SK-N-SH (cell line): ENCODE measurements around the gene AGAP1. TPM values are rescaled to one million over a fixed set of nuclear protein-coding genes. Genes with fewer than 3 reads are reported as not detected.
A peak's percentile ranks its signal among the peaks of the same experiment; 100 is the strongest.

ENCODE experiments used
- CTCF ChIA-PET: fragments of 300-600, 350-600 bp; formaldehyde crosslinking; extraction: SDS; loops from one replicate; lab custom pipeline; 2021; lab: Yijun Ruan, JAX
- POLR2A ChIA-PET: fragments of 350-600 bp; sonication (Branson Sonifier 250); formaldehyde crosslinking; extraction: SDS; loops from one replicate; lab custom pipeline; 2020; ENCODE audit warnings: antibody characterized with exemption, inconsistent platforms; lab: Yijun Ruan, JAX
- DNase-seq: peaks from one replicate; pipeline ENCODE4 v3.0.0; 2012
- H2AFZ ChIP-seq: fragments of 200-600 bp; sonication (generic); 2 replicates; pipeline ENCODE4 v1.8.1; 2016; ENCODE audit warnings: antibody characterized with exemption, mild to moderate bottlenecking, low read depth
- H3F3A ChIP-seq: fragments of 200-600 bp; sonication (generic); replicated peaks from 2 replicates; pipeline ENCODE3; 2016; ENCODE audit warnings: antibody characterized with exemption, mild to moderate bottlenecking; ENCODE audit not compliant: insufficient read depth
- H3K27ac ChIP-seq, 2 experiments: fragments of 200-500 bp in 1 of 2; fragments of 200-600 bp in 1 of 2; sonication (Bioruptor generic) in 1 of 2; sonication (generic), shearing (Covaris generic) in 1 of 2; 2 replicates each; pipeline versions ENCODE4 v1.5.1 to v1.6.1; 2014 to 2016; ENCODE audit warnings: low read depth in 2 of 2, inconsistent platforms in 1 of 2, low read length in 1 of 2, mild to moderate bottlenecking in 1 of 2, mixed read lengths in 1 of 2
- H3K27me3 ChIP-seq: fragments of 200-600 bp; sonication (generic), shearing (Covaris generic); 2 replicates; pipeline ENCODE4 v1.6.1; 2016; ENCODE audit warnings: mixed run types; ENCODE audit not compliant: insufficient read depth
- H3K36me3 ChIP-seq, 2 experiments: fragments of 200-500 bp in 1 of 2; fragments of 200-600 bp in 1 of 2; sonication (Bioruptor generic) in 1 of 2; sonication (generic) in 1 of 2; replicated peaks in 1 of 2; 2 replicates each; pipeline versions ENCODE3 to v1.5.1; 2014 to 2016; ENCODE audit warnings: low read length in 1 of 2, mild to moderate bottlenecking in 1 of 2; ENCODE audit not compliant: insufficient read depth in 2 of 2, control insufficient read depth in 1 of 2
- H3K4me1 ChIP-seq, 2 experiments: fragments of 200-500 bp in 1 of 2; fragments of 200-600 bp in 1 of 2; sonication (Bioruptor generic) in 1 of 2; sonication (generic), shearing (Covaris generic) in 1 of 2; 2 replicates each; pipeline versions ENCODE4 v1.5.1 to v1.6.1; 2014 to 2016; ENCODE audit warnings: low read depth in 1 of 2, low read length in 1 of 2, mixed run types in 1 of 2; ENCODE audit not compliant: insufficient read depth in 2 of 2, control insufficient read depth in 1 of 2
- H3K4me2 ChIP-seq: fragments of 200-600 bp; sonication (generic), shearing (Covaris generic); 2 replicates; pipeline ENCODE4 v1.6.1; 2017; ENCODE audit warnings: mixed run types
- H3K4me3 ChIP-seq, 2 experiments: fragments of 200-500 bp in 1 of 2; fragments of 200-600 bp in 1 of 2; sonication (Bioruptor generic) in 1 of 2; sonication (generic), shearing (Covaris generic) in 1 of 2; 2 replicates each; pipeline versions ENCODE4 v1.5.1 to v1.8.1; 2014 to 2016; ENCODE audit warnings: low read depth in 2 of 2, inconsistent platforms in 1 of 2, low read length in 1 of 2, mild to moderate bottlenecking in 1 of 2, mixed read lengths in 1 of 2, moderate library complexity in 1 of 2
- H3K79me2 ChIP-seq: fragments of 200-600 bp; sonication (generic); 2 replicates; pipeline ENCODE4 v1.8.1; 2017; ENCODE audit warnings: mild to moderate bottlenecking; ENCODE audit not compliant: insufficient read depth
- H3K9ac ChIP-seq: fragments of 200-600 bp; sonication (generic); 2 replicates; pipeline ENCODE4 v1.6.1; 2017; ENCODE audit warnings: mixed run types
- H3K9me2 ChIP-seq: fragments of 200-600 bp; sonication (generic); 2 replicates; pipeline ENCODE4 v1.6.1; 2017; ENCODE audit warnings: mixed run types
- H3K9me3 ChIP-seq: fragments of 200-600 bp; sonication (generic); 2 replicates; pipeline ENCODE4 v1.6.1; 2017; ENCODE audit warnings: mixed run types, mild to moderate bottlenecking, moderate library complexity
- H4K20me1 ChIP-seq: fragments of 200-600 bp; sonication (generic); 2 replicates; pipeline ENCODE4 v1.6.1; 2017; ENCODE audit warnings: mild to moderate bottlenecking, mixed run types; ENCODE audit not compliant: insufficient read depth
- ELF1 ChIP-seq: IDR thresholded peaks from 2 replicates; pipeline ENCODE4 v1.4.0; 2012
- EP300 ChIP-seq, 2 experiments: IDR thresholded peaks; 2 replicates each; pipeline versions ENCODE4 v1.4.0 to v1.6.1; 2012; ENCODE audit warnings: borderline replicate concordance in 1 of 2, low read depth in 1 of 2, low read length in 1 of 2
- FOSL2 ChIP-seq: IDR thresholded peaks from 2 replicates; pipeline ENCODE4 v1.4.0; 2012; ENCODE audit warnings: low read depth, mild to moderate bottlenecking, moderate library complexity, borderline replicate concordance
- FOXJ3 ChIP-seq: sonication (generic); formaldehyde crosslinking; IDR thresholded peaks from 2 replicates; pipeline ENCODE4 v1.5.1; 2020; ENCODE audit warnings: mild to moderate bottlenecking, missing genetic modification reagents
- FOXM1 ChIP-seq: IDR thresholded peaks from 2 replicates; pipeline ENCODE4 v1.4.0; 2012; ENCODE audit warnings: low read depth, mild to moderate bottlenecking
- GABPA ChIP-seq: IDR thresholded peaks from 2 replicates; pipeline ENCODE4 v1.4.0; 2012; ENCODE audit warnings: low read depth, mild to moderate bottlenecking
- GATA2 ChIP-seq: sonication (generic); formaldehyde crosslinking; IDR thresholded peaks from 2 replicates; pipeline ENCODE4 v1.5.0; 2020; ENCODE audit warnings: mild to moderate bottlenecking, missing genetic modification reagents
- JUND ChIP-seq: IDR thresholded peaks from 2 replicates; pipeline ENCODE4 v1.4.0; 2012
- MEF2A ChIP-seq: IDR thresholded peaks from 2 replicates; pipeline ENCODE4 v1.4.0; 2012; ENCODE audit warnings: low read depth, borderline replicate concordance
- MXI1 ChIP-seq: IDR thresholded peaks from 2 replicates; pipeline ENCODE4 v1.6.1; 2012; ENCODE audit warnings: mild to moderate bottlenecking, low read depth, low read length, improper control_type of control experiment
- POLR2AphosphoS5 ChIP-seq: IDR thresholded peaks from 2 replicates; pipeline ENCODE4 v1.6.1; 2012; ENCODE audit warnings: low read depth, low read length
- RAD21 ChIP-seq: IDR thresholded peaks from 2 replicates; pipeline ENCODE4 v1.6.1; 2012; ENCODE audit warnings: mild to moderate bottlenecking, low read length
- REST ChIP-seq: IDR thresholded peaks from 2 replicates; pipeline ENCODE4 v1.6.1; 2012; ENCODE audit warnings: mild to moderate bottlenecking, low read depth, low read length, moderate library complexity
- RFX5 ChIP-seq: IDR thresholded peaks from 2 replicates; pipeline ENCODE4 v1.6.1; 2012; ENCODE audit warnings: mild to moderate bottlenecking, improper control_type of control experiment, low read length
- SIN3A ChIP-seq: IDR thresholded peaks from 2 replicates; pipeline ENCODE4 v1.6.1; 2012; ENCODE audit warnings: low read depth, mild to moderate bottlenecking, low read length, moderate library complexity, borderline replicate concordance
- TAF1 ChIP-seq: IDR thresholded peaks from 2 replicates; pipeline ENCODE4 v1.6.1; 2012; ENCODE audit warnings: low read depth, mild to moderate bottlenecking, low read length, moderate library complexity, borderline replicate concordance
- TCF12 ChIP-seq: IDR thresholded peaks from 2 replicates; pipeline ENCODE4 v1.4.0; 2012
- WGBS: methylation state at CpG from one replicate; pipeline ENCODE4 v1.1.6; 2017; ENCODE audit warnings: low lambda C conversion rate; 5-methylcytosine and 5-hydroxymethylcytosine counted together
- polyA plus RNA-seq, 3 experiments: library from polyadenylated mRNA; depleted of rRNA; stranded (reverse); fragments of >200 nt; gene quantifications; 2 replicates each; pipeline ENCODE4 v1.2.3, GENCODE V29; 2012
- TF ChIP-seq, protein P1 (sequence below): fragments of 150-350 bp; IDR thresholded peaks from 2 replicates; pipeline ENCODE4 v1.6.1; 2017; ENCODE audit warnings: antibody characterized with exemption, low read length, low read depth, borderline replicate concordance
- TF ChIP-seq, protein P2 (sequence below): fragments of 150-350 bp; IDR thresholded peaks from 2 replicates; pipeline ENCODE4 v1.6.1; 2016; ENCODE audit warnings: mild to moderate bottlenecking, low read depth, low read length
- TF ChIP-seq, protein P3 (sequence below): IDR thresholded peaks from 2 replicates; pipeline ENCODE4 v1.4.0; 2012; ENCODE audit warnings: low read depth

AGAP1 gene
- polyA plus RNA-seq, 1 of the 3 experiments (the other 2 are of a cell fraction) = 8.8 TPM

- WGBS = 17% methylated on average over 19 of the region's 20 CpGs
- no peak overlapping the region for H2AFZ ChIP-seq
- no peaks in the 10 kb centered on the region for H4K20me1 ChIP-seq
- peak; percentile 87 for DNase-seq
- H3K9me3 ChIP-seq = no peaks in the 10 kb centered on the region
- H3K9me2 ChIP-seq = no peaks in the 10 kb centered on the region
- no peak overlapping the region; the same call in 1 of the 2 replicates for H3K9ac ChIP-seq
- H3K36me3 ChIP-seq = no peaks in the 10 kb centered on the region
- peak overlapping the region; percentile 92 for H3K4me2 ChIP-seq
- peaks cover 22% of the 10 kb centered on the region for H3K27me3 ChIP-seq
- no peaks in the 10 kb centered on the region for H3K79me2 ChIP-seq
- CTCF ChIA-PET = interaction anchor here (0.6 to 17.1 kb wide), 43 partner anchors 8 to 717 kb away, joined by 3 to 372 read pairs (median 4); no protein-coding TSS in a partner anchor
- peak overlapping the region; percentile 51 to 72; a peak in 2 of 4 replicates for H3K4me3 ChIP-seq
- no peak overlapping the region for H3K27ac ChIP-seq
- TF ChIP-seq FOSL2 = no peak
- TF ChIP-seq RAD21 = peak; percentile 36
- TF ChIP-seq, all 33 proteins: peak for 1
- Histone ChIP-seq H3F3A (peaks cover 33% of the 10 kb centered on the region), H3K4me1 (peaks cover 0 to 16% of the 10 kb centered on the region in 2 experiments; a peak in 3 of 4 replicates)
- POLR2A ChIA-PET = no interaction called here
These were observed 683.7 kb downstream of the AGAP1 start for GRCh38 chr2:236177604-236177966.

DNA sequence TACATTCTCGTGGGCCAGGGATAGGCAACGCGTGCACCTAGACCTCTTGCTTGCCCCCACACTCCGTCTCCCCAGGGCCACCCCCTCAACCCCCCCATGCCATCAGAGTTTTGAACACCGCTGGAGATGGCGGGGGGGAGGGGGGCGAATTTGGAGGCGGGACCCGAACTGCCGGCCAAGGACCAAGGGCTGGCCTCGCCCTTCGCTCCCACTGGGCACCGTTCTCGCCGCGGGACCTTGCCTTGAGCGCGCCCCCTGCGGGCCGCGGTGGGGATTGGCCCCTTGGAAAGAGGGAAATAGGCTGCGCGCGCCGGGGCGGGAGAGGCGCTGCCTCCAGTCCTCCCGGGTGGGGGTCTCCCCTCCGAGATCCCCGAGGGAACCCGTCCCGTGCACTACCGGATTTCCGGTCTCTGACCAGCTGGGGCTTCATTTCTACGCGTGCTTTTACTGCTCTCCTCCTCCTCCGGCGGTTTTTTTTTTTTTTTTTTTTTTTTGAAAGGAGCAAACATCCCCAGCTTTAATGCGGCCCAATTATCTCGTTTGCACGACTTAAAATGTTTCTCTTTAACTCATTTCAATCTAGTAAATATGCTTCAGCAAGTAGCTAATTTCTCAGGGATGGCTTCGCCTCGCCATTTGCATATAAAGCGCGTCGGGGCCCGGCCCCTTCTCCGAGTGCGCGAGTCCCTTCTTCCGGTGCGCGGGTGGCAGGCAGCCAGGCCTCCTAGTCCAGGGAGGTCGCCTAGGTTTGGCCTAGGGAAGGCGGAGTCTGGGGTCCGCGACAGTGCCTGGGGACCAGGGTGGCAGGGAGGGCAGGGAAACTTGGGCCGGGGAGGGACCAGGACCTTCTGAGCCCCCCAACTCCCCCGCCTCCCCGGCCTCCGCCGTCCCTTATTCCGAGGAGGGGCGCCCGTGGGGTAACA, 684.4 kb downstream of the AGAP1 start:
- Histone ChIP-seq H3K4me2 (peak overlapping the region; percentile 92), H3K27me3 (peaks cover 15% of the 10 kb centered on the region), H3K4me3 (peak overlapping the region; percentile 51 to 72), H3K4me1 (peaks cover 0 to 16% of the 10 kb centered on the region in 2 experiments; a peak in 3 of 4 replicates), H3K79me2 (no peaks in the 10 kb centered on the region), H3K9ac (peak overlapping the region; percentile 59), H2AFZ (peak overlapping the region; percentile 77), H3K9me3 (no peaks in the 10 kb centered on the region), H3K27ac (peak overlapping the region in 1 of 2 experiments; percentile 12; a peak in 1 of 4 replicates), H3F3A (peaks cover 33% of the 10 kb centered on the region), H3K36me3 (no peaks in the 10 kb centered on the region), H3K9me2 (no peaks in the 10 kb centered on the region), H4K20me1 (no peaks in the 10 kb centered on the region)
- ChIA-PET CTCF (interaction anchor here (0.6 to 17.1 kb wide), 48 partner anchors 9 to 718 kb away, joined by 3 to 372 read pairs (median 4); no protein-coding TSS in a partner anchor), POLR2A (interaction anchor here (0.6 to 0.9 kb wide), 2 partner anchors 9 to 10 kb away, joined by 3 to 5 read pairs; no protein-coding TSS in a partner anchor)
- 3% methylated on average over 46 of the region's 65 CpGs for WGBS
- DNase-seq = peak; percentile 93
- TF ChIP-seq POLR2AphosphoS5 = no peak
- TF ChIP-seq RAD21 = peak; percentile 58
- TF ChIP-seq FOXM1 = no peak
- TF ChIP-seq, protein P1, sequence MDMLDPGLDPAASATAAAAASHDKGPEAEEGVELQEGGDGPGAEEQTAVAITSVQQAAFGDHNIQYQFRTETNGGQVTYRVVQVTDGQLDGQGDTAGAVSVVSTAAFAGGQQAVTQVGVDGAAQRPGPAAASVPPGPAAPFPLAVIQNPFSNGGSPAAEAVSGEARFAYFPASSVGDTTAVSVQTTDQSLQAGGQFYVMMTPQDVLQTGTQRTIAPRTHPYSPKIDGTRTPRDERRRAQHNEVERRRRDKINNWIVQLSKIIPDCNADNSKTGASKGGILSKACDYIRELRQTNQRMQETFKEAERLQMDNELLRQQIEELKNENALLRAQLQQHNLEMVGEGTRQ = no peak
- TF ChIP-seq, protein P2, sequence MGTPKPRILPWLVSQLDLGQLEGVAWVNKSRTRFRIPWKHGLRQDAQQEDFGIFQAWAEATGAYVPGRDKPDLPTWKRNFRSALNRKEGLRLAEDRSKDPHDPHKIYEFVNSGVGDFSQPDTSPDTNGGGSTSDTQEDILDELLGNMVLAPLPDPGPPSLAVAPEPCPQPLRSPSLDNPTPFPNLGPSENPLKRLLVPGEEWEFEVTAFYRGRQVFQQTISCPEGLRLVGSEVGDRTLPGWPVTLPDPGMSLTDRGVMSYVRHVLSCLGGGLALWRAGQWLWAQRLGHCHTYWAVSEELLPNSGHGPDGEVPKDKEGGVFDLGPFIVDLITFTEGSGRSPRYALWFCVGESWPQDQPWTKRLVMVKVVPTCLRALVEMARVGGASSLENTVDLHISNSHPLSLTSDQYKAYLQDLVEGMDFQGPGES = no peak
- 0 out of 2 replicates have a peak, but pooled peaks have one; percentile 8 for TF ChIP-seq ELF1
- no peak for TF ChIP-seq TCF12
- TF ChIP-seq, protein P3, sequence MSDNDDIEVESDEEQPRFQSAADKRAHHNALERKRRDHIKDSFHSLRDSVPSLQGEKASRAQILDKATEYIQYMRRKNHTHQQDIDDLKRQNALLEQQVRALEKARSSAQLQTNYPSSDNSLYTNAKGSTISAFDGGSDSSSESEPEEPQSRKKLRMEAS = no peak; the same call in 1 of the 2 replicates
- TF ChIP-seq FOXJ3 (CRISPR knock-in tag) = no peak
- TF ChIP-seq FOSL2 = no peak
- TF ChIP-seq REST = no peak
- TF ChIP-seq SIN3A = no peak
- no peak for TF ChIP-seq GATA2 (CRISPR knock-in tag)
- TF ChIP-seq TAF1 = no peak
- TF ChIP-seq MXI1 = no peak
- 0 out of 4 replicates have a peak, but pooled peaks of 1 of the 2 experiments have one; percentile 0 for TF ChIP-seq EP300 (IDR thresholded peaks at IDR 0.05; ENCODE audit: borderline replicate concordance in 1 of 2, low read depth in 1 of 2, low read length in 1 of 2)
- no peak for TF ChIP-seq JUND
- no peak for TF ChIP-seq RFX5
- peak; percentile 50 for TF ChIP-seq GABPA
- no peak for TF ChIP-seq MEF2A
